DND-41 (cell line): Measurements from ENCODE around the gene TBC1D9.

Experiments
- ATAC-seq: fragments of 200-7000 bp; cut with Tn5 transposase; 3 replicates; pipeline ENCODE4 v1.9.1; 2021; ENCODE audit warnings: low read depth; ENCODE audit not compliant: insufficient read depth
- DNase-seq: peaks from one replicate; pipeline ENCODE4 v3.0.0-alpha.2; 2020
- H2AFZ ChIP-seq: 2 replicates; pipeline ENCODE4 v1.6.0; 2012; ENCODE audit warnings: low read depth, low read length
- H3K27ac ChIP-seq: 2 replicates; pipeline ENCODE4 v1.5.1; 2012; ENCODE audit warnings: low read length, inconsistent platforms
- H3K27me3 ChIP-seq: fragments of 200-600 bp; sonication (generic); 2 replicates; pipeline ENCODE4 v1.6.0; 2012; ENCODE audit warnings: low read length, mild to moderate bottlenecking, inconsistent platforms; ENCODE audit not compliant: insufficient read depth, poor library complexity
- H3K36me3 ChIP-seq: 2 replicates; pipeline ENCODE4 v1.5.1; 2012; ENCODE audit warnings: low read length, inconsistent platforms; ENCODE audit not compliant: insufficient read depth
- H3K4me1 ChIP-seq: 2 replicates; pipeline ENCODE4 v1.5.1; 2012; ENCODE audit warnings: mild to moderate bottlenecking, low read length; ENCODE audit not compliant: insufficient read depth
- H3K4me2 ChIP-seq: 2 replicates; pipeline ENCODE4 v1.6.0; 2012; ENCODE audit warnings: mild to moderate bottlenecking, moderate library complexity, low read length, inconsistent platforms; ENCODE audit not compliant: insufficient read depth
- H3K4me3 ChIP-seq, 2 experiments: fragments of 200-600 bp in 1 of 2; shearing (Covaris generic) in 1 of 2; 2 replicates each; pipeline ENCODE4 v1.5.1; 2012 to 2016; ENCODE audit warnings: inconsistent platforms in 2 of 2, low read length in 2 of 2, mild to moderate bottlenecking in 2 of 2, low read depth in 1 of 2, moderate library complexity in 1 of 2
- H3K79me2 ChIP-seq: 2 replicates; pipeline ENCODE4 v1.6.0; 2012; ENCODE audit warnings: low read length, inconsistent platforms; ENCODE audit not compliant: insufficient read depth
- H3K9ac ChIP-seq: 2 replicates; pipeline ENCODE4 v1.6.0; 2012; ENCODE audit warnings: low read depth, mild to moderate bottlenecking, inconsistent platforms, low read length, moderate library complexity
- H3K9me3 ChIP-seq: 2 replicates; pipeline ENCODE4 v1.5.1; 2012; ENCODE audit warnings: low read length, moderate library complexity, mild to moderate bottlenecking, inconsistent platforms; ENCODE audit not compliant: insufficient read depth, severe bottlenecking
- H4K20me1 ChIP-seq: 2 replicates; pipeline ENCODE4 v1.6.0; 2012; ENCODE audit warnings: low read length; ENCODE audit not compliant: insufficient read depth
- EZH2 ChIP-seq: IDR thresholded peaks from 3 replicates; pipeline ENCODE4 v1.6.1; 2012; ENCODE audit warnings: borderline replicate concordance, low read depth, mild to moderate bottlenecking, moderate library complexity, low read length, inconsistent platforms; ENCODE audit not compliant: severe bottlenecking
- TF ChIP-seq, protein P1 (sequence below): IDR thresholded peaks from 2 replicates; pipeline ENCODE4 v1.5.1; 2012; ENCODE audit warnings: borderline replicate concordance, low read length, moderate library complexity, mild to moderate bottlenecking; ENCODE audit not compliant: poor library complexity, severe bottlenecking; ENCODE audit errors: extremely low read depth

The TBC1D9 gene

DNA sequence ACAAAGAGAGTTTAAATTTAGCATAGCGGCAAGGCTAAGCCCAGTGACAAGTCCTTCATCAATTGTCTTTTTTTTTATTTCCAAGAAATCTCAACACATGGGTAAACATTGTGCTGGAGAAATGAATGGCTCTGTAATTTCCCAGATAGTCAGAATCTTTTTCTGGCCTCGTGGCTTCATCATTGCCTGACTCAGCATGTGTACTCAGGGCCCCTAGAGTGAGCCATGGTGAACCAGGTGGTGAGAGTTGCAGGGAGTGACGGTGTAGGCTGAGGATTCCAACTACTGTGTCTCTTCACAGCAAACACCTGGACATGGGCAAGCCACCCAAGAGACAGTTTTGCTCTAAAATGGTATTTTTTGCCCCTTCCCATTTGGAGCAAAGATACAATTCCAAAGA, 144.3 kb downstream of the TBC1D9 start:
- Histone ChIP-seq H3K4me2 (no peak overlapping the region), H3K9ac (no peak overlapping the region), H4K20me1 (no peaks in the 10 kb centered on the region), H3K27ac (no peak overlapping the region), H3K79me2 (no peaks in the 10 kb centered on the region), H3K27me3 (no peaks in the 10 kb centered on the region), H3K36me3 (no peaks in the 10 kb centered on the region), H3K4me3 (no peak overlapping the region), H2AFZ (no peak overlapping the region), H3K9me3 (no peaks in the 10 kb centered on the region), H3K4me1 (no peaks in the 10 kb centered on the region)
- ATAC-seq (no peak), DNase-seq (no peak)
- TF ChIP-seq EZH2 = no peak
- TF ChIP-seq, protein P1, sequence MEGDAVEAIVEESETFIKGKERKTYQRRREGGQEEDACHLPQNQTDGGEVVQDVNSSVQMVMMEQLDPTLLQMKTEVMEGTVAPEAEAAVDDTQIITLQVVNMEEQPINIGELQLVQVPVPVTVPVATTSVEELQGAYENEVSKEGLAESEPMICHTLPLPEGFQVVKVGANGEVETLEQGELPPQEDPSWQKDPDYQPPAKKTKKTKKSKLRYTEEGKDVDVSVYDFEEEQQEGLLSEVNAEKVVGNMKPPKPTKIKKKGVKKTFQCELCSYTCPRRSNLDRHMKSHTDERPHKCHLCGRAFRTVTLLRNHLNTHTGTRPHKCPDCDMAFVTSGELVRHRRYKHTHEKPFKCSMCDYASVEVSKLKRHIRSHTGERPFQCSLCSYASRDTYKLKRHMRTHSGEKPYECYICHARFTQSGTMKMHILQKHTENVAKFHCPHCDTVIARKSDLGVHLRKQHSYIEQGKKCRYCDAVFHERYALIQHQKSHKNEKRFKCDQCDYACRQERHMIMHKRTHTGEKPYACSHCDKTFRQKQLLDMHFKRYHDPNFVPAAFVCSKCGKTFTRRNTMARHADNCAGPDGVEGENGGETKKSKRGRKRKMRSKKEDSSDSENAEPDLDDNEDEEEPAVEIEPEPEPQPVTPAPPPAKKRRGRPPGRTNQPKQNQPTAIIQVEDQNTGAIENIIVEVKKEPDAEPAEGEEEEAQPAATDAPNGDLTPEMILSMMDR = no peak

DNA sequence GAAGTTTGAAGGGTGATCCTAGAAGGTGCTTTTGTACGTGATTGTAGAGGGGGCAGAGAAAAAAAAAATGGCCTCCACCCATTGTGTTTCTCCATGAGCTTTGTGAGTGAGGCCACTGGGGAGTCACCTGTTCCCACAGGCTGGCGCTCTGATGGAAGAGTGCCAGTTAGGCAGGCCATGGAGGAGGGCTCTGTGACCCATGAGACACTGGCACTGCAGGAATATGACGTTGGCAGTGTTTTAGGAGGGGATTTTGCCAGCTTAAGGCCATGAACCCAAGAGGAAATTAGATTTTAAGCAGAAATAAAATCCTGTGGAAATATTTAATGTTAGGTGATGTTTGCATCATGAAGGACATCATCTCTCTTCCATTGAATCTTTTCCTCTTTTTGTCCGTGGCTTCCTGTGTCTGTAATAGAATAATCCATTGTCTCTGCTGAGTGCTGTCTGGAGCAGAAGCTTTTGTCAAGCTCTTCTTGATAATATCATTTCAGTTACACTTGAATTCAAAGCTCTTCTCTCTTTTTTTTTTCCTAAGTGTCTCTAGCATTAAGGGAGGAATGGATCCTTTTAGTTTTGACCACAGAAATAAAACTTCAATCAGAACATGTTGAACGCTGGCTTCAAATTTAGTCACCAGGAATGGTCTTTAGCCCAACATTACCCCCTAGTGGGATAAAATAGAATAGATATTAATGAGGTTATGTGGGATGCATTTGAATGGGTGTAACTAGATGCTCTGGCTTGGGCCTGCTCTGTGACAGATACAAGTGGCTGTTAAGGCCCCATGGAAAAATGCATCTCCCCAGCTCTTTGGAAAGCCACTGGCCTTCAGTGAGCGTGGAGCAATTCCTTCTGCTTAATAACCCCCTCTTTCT, 146.4 kb downstream of the TBC1D9 start:
- H3K36me3 ChIP-seq = no peaks in the 10 kb centered on the region
- H3K4me2 ChIP-seq = no peak overlapping the region
- H3K4me3 ChIP-seq = no peak overlapping the region
- H3K9me3 ChIP-seq = no peaks in the 10 kb centered on the region
- H3K27ac ChIP-seq = no peak overlapping the region
- H3K9ac ChIP-seq = no peak overlapping the region
- no peaks in the 10 kb centered on the region for H3K27me3 ChIP-seq
- DNase-seq (no peak), ATAC-seq (peak; percentile 86)
- no peak for TF ChIP-seq EZH2
- TF ChIP-seq, protein P1 = peak; percentile 65
- 0 out of 2 replicates have a peak overlapping the region, but pooled peaks have one; percentile 22 for H2AFZ ChIP-seq
- no peaks in the 10 kb centered on the region for H3K4me1 ChIP-seq
- no peaks in the 10 kb centered on the region for H4K20me1 ChIP-seq
- no peaks in the 10 kb centered on the region for H3K79me2 ChIP-seq

DNA sequence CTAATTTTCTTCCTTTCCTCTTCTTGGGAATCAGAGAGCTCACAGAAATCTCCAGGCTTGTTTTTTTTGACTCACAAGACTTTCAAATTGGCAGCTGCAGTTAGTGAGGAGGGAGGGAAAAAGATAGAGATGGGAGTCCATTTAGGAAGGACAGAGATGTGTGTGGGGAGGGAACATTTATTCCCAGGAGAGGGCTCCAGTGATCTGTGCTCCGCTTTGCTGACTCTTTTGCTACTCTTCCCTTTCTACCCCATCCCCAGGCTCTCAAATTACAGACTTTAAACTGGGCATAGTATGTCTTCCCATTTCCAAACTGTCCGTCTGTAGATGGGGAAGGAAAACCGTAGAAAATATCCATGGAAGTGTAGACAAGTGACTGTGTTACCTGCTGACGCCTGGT, 148.3 kb downstream of the TBC1D9 start:
- no peaks in the 10 kb centered on the region for H4K20me1 ChIP-seq
- H3K4me3 ChIP-seq = no peak overlapping the region
- H3K27ac ChIP-seq = no peak overlapping the region
- no peaks in the 10 kb centered on the region for H3K79me2 ChIP-seq
- H3K27me3 ChIP-seq = no peaks in the 10 kb centered on the region
- ATAC-seq (no peak), DNase-seq (no peak)
- H3K36me3 ChIP-seq = no peaks in the 10 kb centered on the region
- H3K9me3 ChIP-seq = no peaks in the 10 kb centered on the region
- no peak overlapping the region for H2AFZ ChIP-seq
- no peak for TF ChIP-seq EZH2
- TF ChIP-seq, protein P1 = no peak
- no peak overlapping the region for H3K4me2 ChIP-seq
- no peaks in the 10 kb centered on the region for H3K4me1 ChIP-seq
- no peak overlapping the region for H3K9ac ChIP-seq
